RWPE2 (cell line): ENCODE results near the gene PBRM1.
A peak's percentile ranks its signal among the peaks of the same experiment; 100 is the strongest.

ENCODE experiments used
- ATAC-seq: fragments of 200-7000 bp; cut with Tn5 transposase; 3 replicates; pipeline ENCODE4 v1.9.1; 2021; ENCODE audit warnings: low read depth
- DNase-seq: peaks from one replicate; pipeline ENCODE4 v3.0.0-alpha.2; 2020; ENCODE audit warnings: low spot score
- H3K27ac ChIP-seq: fragments of 450-650 bp; 2 replicates; pipeline ENCODE4 v1.5.1; 2017; ENCODE audit warnings: mild to moderate bottlenecking; ENCODE audit not compliant: poor library complexity, severe bottlenecking
- H3K27me3 ChIP-seq: fragments of 250-450 bp; sonication (Bioruptor Pico); 2 replicates; pipeline ENCODE4 v1.5.1; 2021; ENCODE audit warnings: mild to moderate bottlenecking, moderate library complexity; ENCODE audit not compliant: insufficient read depth, poor library complexity, severe bottlenecking
- H3K36me3 ChIP-seq: fragments of 250-450 bp; sonication (Bioruptor Pico); 2 replicates; pipeline ENCODE4 v1.5.1; 2020; ENCODE audit warnings: low read depth, mild to moderate bottlenecking, moderate library complexity
- H3K4me1 ChIP-seq: fragments of 250-450 bp; sonication (Bioruptor Pico); 2 replicates; pipeline ENCODE4 v1.5.1; 2021; ENCODE audit warnings: mild to moderate bottlenecking, moderate library complexity; ENCODE audit not compliant: insufficient read depth, poor library complexity, severe bottlenecking
- H3K4me3 ChIP-seq: fragments of 250-450 bp; sonication (Bioruptor Pico); 2 replicates; pipeline ENCODE4 v1.5.1; 2021; ENCODE audit warnings: mild to moderate bottlenecking, moderate library complexity; ENCODE audit not compliant: severe bottlenecking
- H3K9me3 ChIP-seq: fragments of 250-450 bp; sonication (Bioruptor Pico); 2 replicates; pipeline ENCODE4 v1.5.1; 2021; ENCODE audit warnings: mild to moderate bottlenecking, moderate library complexity; ENCODE audit not compliant: severe bottlenecking
- CTCF ChIP-seq: fragments of 450-650 bp; IDR thresholded peaks from one replicate; pipeline ENCODE4 v1.5.1; 2017; ENCODE audit warnings: mild to moderate bottlenecking, moderate library complexity; ENCODE audit not compliant: poor library complexity, severe bottlenecking

PBRM1 gene

GRCh38 chr3:52671676-52672075, 14.0 kb downstream of the PBRM1 start:
- H3K36me3 ChIP-seq = peaks cover 65% of the 10 kb centered on the region

GRCh38 chr3:52670621-52671521, 14.8 kb downstream of the PBRM1 start:
- peak; percentile 75 for DNase-seq
- H3K27me3 ChIP-seq = no peaks in the 10 kb centered on the region
- no peaks in the 10 kb centered on the region for H3K9me3 ChIP-seq
- H3K4me3 ChIP-seq = no peak overlapping the region
- ATAC-seq = peak; percentile 96
- H3K4me1 ChIP-seq = peaks cover 21% of the 10 kb centered on the region
- no peak for TF ChIP-seq CTCF
- peak overlapping the region; percentile 96 for H3K27ac ChIP-seq
- peaks cover 59% of the 10 kb centered on the region for H3K36me3 ChIP-seq

More at GRCh38 chr3:52671676-52672075, 14.0 kb downstream of the PBRM1 start:
- Histone ChIP-seq H3K4me3 (no peak overlapping the region), H3K9me3 (no peaks in the 10 kb centered on the region), H3K4me1 (peaks cover 21% of the 10 kb centered on the region), H3K27ac (peak overlapping the region; percentile 96), H3K27me3 (no peaks in the 10 kb centered on the region)
- TF ChIP-seq CTCF = no peak
- ATAC-seq (no peak), DNase-seq (no peak)

- TF ChIP-seq CTCF = no peak
- ATAC-seq = no peak
- Histone ChIP-seq H3K27ac (no peak overlapping the region), H3K27me3 (no peaks in the 10 kb centered on the region), H3K4me3 (no peak overlapping the region), H3K4me1 (no peaks in the 10 kb centered on the region), H3K36me3 (peaks cover 69% of the 10 kb centered on the region), H3K9me3 (no peaks in the 10 kb centered on the region)
- DNase-seq = no peak
Observed at GRCh38 chr3:52663098-52663497, 22.6 kb downstream of the PBRM1 start.

- no peak for TF ChIP-seq CTCF
- no peak for ATAC-seq
- Histone ChIP-seq H3K36me3 (peaks cover 84% of the 10 kb centered on the region), H3K27ac (no peak overlapping the region), H3K4me3 (no peak overlapping the region), H3K9me3 (no peaks in the 10 kb centered on the region), H3K4me1 (no peaks in the 10 kb centered on the region), H3K27me3 (no peaks in the 10 kb centered on the region)
- DNase-seq = no peak
Observed at GRCh38 chr3:52660046-52660445, 25.7 kb downstream of the PBRM1 start.

- Histone ChIP-seq H3K4me3 (no peak overlapping the region), H3K4me1 (no peaks in the 10 kb centered on the region), H3K27ac (no peak overlapping the region), H3K27me3 (no peaks in the 10 kb centered on the region), H3K36me3 (peaks cover 81% of the 10 kb centered on the region), H3K9me3 (no peaks in the 10 kb centered on the region)
- no peak for ATAC-seq
- no peak for DNase-seq
- no peak for TF ChIP-seq CTCF
Observed at GRCh38 chr3:52655895-52656294, 29.8 kb downstream of the PBRM1 start.
